ENCODE measurements around the gene ACP6. TPM values are rescaled to one million over a fixed set of nuclear protein-coding genes. Genes with fewer than 3 reads are reported as not detected.

ACP6 gene
- total RNA-seq, 1 experiment from 2014 or later: 25.2 TPM

GRCh38 chr1:147654511-147654910 lies 15.8 kb downstream of the ACP6 start:
- DNase-seq (ENCODE audit: low spot score): no peak
- in situ Hi-C loops (cut with HindIII; ENCODE audit: low sequenced_read_pairs): no loop called here

GRCh38 chr1:147652306-147652705 lies 18.0 kb downstream of the ACP6 start:
- in situ Hi-C loops (cut with HindIII; ENCODE audit: low sequenced_read_pairs): no loop called here
- DNase-seq (ENCODE audit: low spot score): no peak

GRCh38 chr1:147651466-147651865 lies 18.9 kb downstream of the ACP6 start:
- in situ Hi-C loops (cut with HindIII; ENCODE audit: low sequenced_read_pairs): no loop called here
- no peak for DNase-seq (ENCODE audit: low spot score)

- in situ Hi-C loops (cut with HindIII; ENCODE audit: low sequenced_read_pairs): loop anchor here (25.0 kb wide), 1 partner anchor 137 kb away; no protein-coding TSS in a partner anchor
- no peak for DNase-seq (ENCODE audit: low spot score)
These were observed 21.4 kb downstream of the ACP6 start for GRCh38 chr1:147648933-147649332.

GRCh38 chr1:147647796-147648633 lies 22.3 kb downstream of the ACP6 start:
- DNase-seq (ENCODE audit: low spot score): no peak
- in situ Hi-C loops (cut with HindIII; ENCODE audit: low sequenced_read_pairs): loop anchor here (25.0 kb wide), 1 partner anchor 136 kb away; no protein-coding TSS in a partner anchor

GRCh38 chr1:147643974-147644373 lies 26.4 kb downstream of the ACP6 start:
- in situ Hi-C loops (cut with HindIII; ENCODE audit: low sequenced_read_pairs): loop anchor here (25.0 kb wide), 1 partner anchor 132 kb away; no protein-coding TSS in a partner anchor
- no peak for DNase-seq (ENCODE audit: low spot score)

- peak; percentile 50 for DNase-seq (ENCODE audit: low spot score)
- in situ Hi-C loops (cut with HindIII; ENCODE audit: low sequenced_read_pairs): loop anchor here (25.0 kb wide), 1 partner anchor 130 kb away; no protein-coding TSS in a partner anchor
These were observed 28.4 kb downstream of the ACP6 start for GRCh38 chr1:147641695-147642592.

- in situ Hi-C loops (cut with HindIII; ENCODE audit: low sequenced_read_pairs): loop anchor here (25.0 kb wide), 1 partner anchor 129 kb away; no protein-coding TSS in a partner anchor
These were observed 29.0 kb downstream of the ACP6 start for GRCh38 chr1:147641291-147641690.

GRCh38 chr1:147640553-147641165 lies 29.7 kb downstream of the ACP6 start:
- in situ Hi-C loops (cut with HindIII; ENCODE audit: low sequenced_read_pairs): loop anchor here (25.0 kb wide), 1 partner anchor 128 kb away; no protein-coding TSS in a partner anchor
- DNase-seq (ENCODE audit: low spot score): no peak

More at GRCh38 chr1:147641291-147641690, 29.0 kb downstream of the ACP6 start:
- no peak for DNase-seq (ENCODE audit: low spot score)

- no peak for DNase-seq (ENCODE audit: low spot score)
- in situ Hi-C loops (cut with HindIII; ENCODE audit: low sequenced_read_pairs): loop anchor here (25.0 kb wide), 1 partner anchor 124 kb away; no protein-coding TSS in a partner anchor
These were observed 34.0 kb downstream of the ACP6 start for GRCh38 chr1:147636314-147636713.

- no peak for DNase-seq (ENCODE audit: low spot score)
- in situ Hi-C loops (cut with HindIII; ENCODE audit: low sequenced_read_pairs): loop anchor here (25.0 kb wide), 1 partner anchor 123 kb away; no protein-coding TSS in a partner anchor
These were observed 35.0 kb downstream of the ACP6 start for GRCh38 chr1:147635342-147635741.

- DNase-seq (ENCODE audit: low spot score): no peak
- in situ Hi-C loops (cut with HindIII; ENCODE audit: low sequenced_read_pairs): loop anchor here (25.0 kb wide), 1 partner anchor 122 kb away; no protein-coding TSS in a partner anchor
These were observed 35.7 kb downstream of the ACP6 start for GRCh38 chr1:147634645-147635044.

- in situ Hi-C loops (cut with HindIII; ENCODE audit: low sequenced_read_pairs): loop anchor here (25.0 kb wide), 1 partner anchor 121 kb away; no protein-coding TSS in a partner anchor
- DNase-seq (ENCODE audit: low spot score): no peak
These were observed 36.6 kb downstream of the ACP6 start for GRCh38 chr1:147633759-147634158.

GRCh38 chr1:147631839-147632238 lies 38.5 kb downstream of the ACP6 start:
- DNase-seq (ENCODE audit: low spot score): no peak
- in situ Hi-C loops (cut with HindIII; ENCODE audit: low sequenced_read_pairs): loop anchor here (25.0 kb wide), 1 partner anchor 120 kb away; no protein-coding TSS in a partner anchor

GRCh38 chr1:147630447-147630846 lies 39.9 kb downstream of the ACP6 start:
- no peak for DNase-seq (ENCODE audit: low spot score)
- in situ Hi-C loops (cut with HindIII; ENCODE audit: low sequenced_read_pairs): loop anchor here (25.0 kb wide), 1 partner anchor 118 kb away; no protein-coding TSS in a partner anchor

GRCh38 chr1:147630022-147630421 lies 40.3 kb downstream of the ACP6 start:
- DNase-seq (ENCODE audit: low spot score): no peak
- in situ Hi-C loops (cut with HindIII; ENCODE audit: low sequenced_read_pairs): loop anchor here (25.0 kb wide), 1 partner anchor 118 kb away; no protein-coding TSS in a partner anchor

GRCh38 chr1:147628441-147628840 lies 41.9 kb downstream of the ACP6 start:
- no peak for DNase-seq (ENCODE audit: low spot score)
- in situ Hi-C loops (cut with HindIII; ENCODE audit: low sequenced_read_pairs): loop anchor here (25.0 kb wide), 1 partner anchor 116 kb away; no protein-coding TSS in a partner anchor

GRCh38 chr1:147627435-147628110 lies 42.8 kb downstream of the ACP6 start:
- peak; percentile 37 for DNase-seq (ENCODE audit: low spot score)
- in situ Hi-C loops (cut with HindIII; ENCODE audit: low sequenced_read_pairs): loop anchor here (25.0 kb wide), 1 partner anchor 115 kb away; no protein-coding TSS in a partner anchor
